Breast epithelium (tissue), 4 donors: ENCODE data around the gene CD28. TPM values are rescaled to one million over a fixed set of nuclear protein-coding genes. Genes with fewer than 3 reads are reported as not detected.

Experiments used
- DNase-seq, 2 donors: peaks; one replicate each; pipeline ENCODE4 v3.0.0-alpha.2; 2019; ENCODE audit warnings: low spot score in 2 of 2
- H3K27ac ChIP-seq, 2 donors: fragments of 200-600 bp; sonication (generic) in 1 of 2; one replicate each; pipeline ENCODE4 v1.5.1; 2016 to 2019; ENCODE audit warnings: mild to moderate bottlenecking in 1 of 2
- H3K27me3 ChIP-seq, 2 donors: fragments of 200-600 bp; sonication (generic) in 1 of 2; one replicate each; pipeline versions ENCODE4 v1.5.1 to v1.6.0; 2017 to 2019; ENCODE audit warnings: control low read depth in 1 of 2, mild to moderate bottlenecking in 1 of 2
- H3K36me3 ChIP-seq: fragments of 200-600 bp; one replicate; pipeline ENCODE4 v1.5.1; 2019
- H3K4me1 ChIP-seq, 2 donors: fragments of 200-600 bp; sonication (generic); one replicate each; pipeline ENCODE4 v1.5.1; 2016 to 2019; ENCODE audit warnings: control low read depth in 1 of 2
- H3K4me3 ChIP-seq, 3 donors: fragments of 200-600 bp; sonication (generic); 1 replicate in 2 of 3; 2 replicates in 1 of 3; pipeline ENCODE4 v1.5.1; 2016 to 2019; ENCODE audit warnings: mild to moderate bottlenecking in 3 of 3, moderate library complexity in 2 of 3
- H3K9me3 ChIP-seq, 2 donors: fragments of 200-600 bp; sonication (generic) in 1 of 2; one replicate each; pipeline ENCODE4 v1.5.1; 2016 to 2019; ENCODE audit warnings: control low read depth in 1 of 2
- POLR2A ChIP-seq: fragments of 450-650 bp; IDR thresholded peaks from one replicate; pipeline ENCODE4 v1.6.1; 2016; ENCODE audit warnings: antibody characterized with exemption, mild to moderate bottlenecking, moderate library complexity
- POLR2AphosphoS5 ChIP-seq, 3 donors: sonication (generic); formaldehyde crosslinking; IDR thresholded peaks; one replicate each; pipeline ENCODE4 v1.6.1; 2017; ENCODE audit warnings: antibody characterized with exemption in 3 of 3
- intact Hi-C: fragments of 100-400 bp; cut with DNase I; formaldehyde crosslinking; loops from one replicate; pipeline ENCODE4 v1.15.1; 2023; ENCODE audit warnings: low total_unique reads
- total RNA-seq, 3 donors: library from RNA; depleted of rRNA; stranded (reverse); fragments of >200 nt; gene quantifications; one replicate each; pipeline ENCODE4 v1.1.0, GENCODE V29; 2016
- TF ChIP-seq, protein P1 (sequence below), 3 donors: fragments of 450-650 bp; IDR thresholded peaks; one replicate each; pipeline ENCODE4 v1.5.1; 2016 to 2017; ENCODE audit warnings: antibody characterized with exemption in 3 of 3, mild to moderate bottlenecking in 3 of 3, moderate library complexity in 3 of 3

The CD28 gene
- total RNA-seq, 3 donors from 2014 or later, result 2.2 to 4.2 (median 2.9) TPM

DNA sequence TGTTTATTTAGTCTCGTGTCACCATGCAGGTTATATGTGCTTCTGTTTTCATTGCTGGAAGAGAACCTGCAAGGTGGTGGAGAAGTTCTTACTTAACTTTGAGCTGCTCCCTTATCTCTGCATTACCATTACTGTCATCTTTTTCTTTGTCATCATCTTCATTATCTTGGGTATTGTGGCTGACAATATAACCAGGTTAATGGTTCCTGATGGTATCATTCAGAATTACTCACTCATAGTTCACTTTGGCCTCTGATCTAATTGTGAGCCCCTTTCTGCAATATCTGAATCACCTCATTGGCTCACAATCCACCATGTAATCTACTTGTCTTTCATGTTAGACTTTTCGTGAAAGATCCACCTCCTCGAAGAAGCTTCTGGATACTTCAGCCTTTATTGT lies 5.0 kb downstream of the CD28 start:
- H3K27ac ChIP-seq, result no peak overlapping the region
- no peaks in the 10 kb centered on the region for H3K36me3 ChIP-seq
- DNase-seq, result no peak
- no peak for TF ChIP-seq POLR2AphosphoS5 (IDR thresholded peaks at IDR 0.05)
- TF ChIP-seq, protein P1, sequence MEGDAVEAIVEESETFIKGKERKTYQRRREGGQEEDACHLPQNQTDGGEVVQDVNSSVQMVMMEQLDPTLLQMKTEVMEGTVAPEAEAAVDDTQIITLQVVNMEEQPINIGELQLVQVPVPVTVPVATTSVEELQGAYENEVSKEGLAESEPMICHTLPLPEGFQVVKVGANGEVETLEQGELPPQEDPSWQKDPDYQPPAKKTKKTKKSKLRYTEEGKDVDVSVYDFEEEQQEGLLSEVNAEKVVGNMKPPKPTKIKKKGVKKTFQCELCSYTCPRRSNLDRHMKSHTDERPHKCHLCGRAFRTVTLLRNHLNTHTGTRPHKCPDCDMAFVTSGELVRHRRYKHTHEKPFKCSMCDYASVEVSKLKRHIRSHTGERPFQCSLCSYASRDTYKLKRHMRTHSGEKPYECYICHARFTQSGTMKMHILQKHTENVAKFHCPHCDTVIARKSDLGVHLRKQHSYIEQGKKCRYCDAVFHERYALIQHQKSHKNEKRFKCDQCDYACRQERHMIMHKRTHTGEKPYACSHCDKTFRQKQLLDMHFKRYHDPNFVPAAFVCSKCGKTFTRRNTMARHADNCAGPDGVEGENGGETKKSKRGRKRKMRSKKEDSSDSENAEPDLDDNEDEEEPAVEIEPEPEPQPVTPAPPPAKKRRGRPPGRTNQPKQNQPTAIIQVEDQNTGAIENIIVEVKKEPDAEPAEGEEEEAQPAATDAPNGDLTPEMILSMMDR (IDR thresholded peaks at IDR 0.05), result no peak
- TF ChIP-seq POLR2A, result no peak
- H3K4me3 ChIP-seq, result no peak overlapping the region
- H3K9me3 ChIP-seq, result no peaks in the 10 kb centered on the region
- H3K27me3 ChIP-seq, result no peaks in the 10 kb centered on the region
- H3K4me1 ChIP-seq, result no peaks in the 10 kb centered on the region
- intact Hi-C loops, result no loop called here

DNA sequence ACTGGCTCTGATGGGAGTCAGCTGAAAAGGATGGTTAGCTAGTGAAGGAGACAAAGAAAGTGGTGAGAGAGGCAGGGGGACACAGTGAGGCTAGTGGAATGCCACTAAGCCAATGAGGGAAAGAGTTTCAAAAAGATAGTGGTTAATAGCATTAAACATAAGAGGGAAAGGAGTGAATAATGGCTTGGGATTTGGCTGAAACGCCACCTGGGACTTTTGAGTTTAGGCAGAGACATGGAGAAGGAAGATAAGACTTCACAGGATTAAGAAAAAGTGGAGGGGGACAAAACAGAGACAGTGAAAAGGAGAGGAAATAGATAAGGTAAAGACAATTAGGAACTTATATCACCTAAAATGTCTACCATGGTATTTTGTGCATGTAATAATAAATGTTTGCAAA lies 6.9 kb downstream of the CD28 start:
- TF ChIP-seq, protein P1 (IDR thresholded peaks at IDR 0.05), result no peak
- TF ChIP-seq POLR2AphosphoS5 (IDR thresholded peaks at IDR 0.05) (no peak), POLR2A (no peak)
- no peak overlapping the region for H3K27ac ChIP-seq
- no peaks in the 10 kb centered on the region for H3K36me3 ChIP-seq
- H3K4me1 ChIP-seq, result no peaks in the 10 kb centered on the region
- intact Hi-C loops, result no loop called here
- DNase-seq, result no peak
- no peaks in the 10 kb centered on the region for H3K27me3 ChIP-seq
- H3K4me3 ChIP-seq, result no peak overlapping the region
- no peaks in the 10 kb centered on the region for H3K9me3 ChIP-seq

DNA sequence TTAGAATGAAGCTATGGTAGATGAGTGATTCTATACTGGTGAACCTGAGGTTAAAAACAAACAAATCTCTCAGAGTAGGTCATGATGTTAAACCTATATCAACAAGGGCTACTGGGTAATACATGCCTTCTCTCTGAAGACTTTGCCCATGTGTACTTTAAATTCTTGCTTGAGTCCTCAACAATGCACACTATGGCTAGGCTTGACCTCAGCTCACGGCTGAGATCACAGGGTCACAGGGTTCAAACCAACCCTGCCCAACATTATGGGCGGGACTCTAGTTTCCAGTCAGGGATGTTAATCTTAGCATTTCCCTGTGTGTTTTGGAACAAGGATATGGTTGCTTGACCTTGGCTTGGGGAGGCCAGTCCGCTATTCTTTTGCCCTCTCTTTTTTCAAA lies 7.7 kb downstream of the CD28 start:
- H3K36me3 ChIP-seq, result no peaks in the 10 kb centered on the region
- H3K4me3 ChIP-seq, result no peak overlapping the region
- TF ChIP-seq POLR2A, result no peak
- TF ChIP-seq, protein P1 (IDR thresholded peaks at IDR 0.05), result no peak
- TF ChIP-seq POLR2AphosphoS5 (IDR thresholded peaks at IDR 0.05), result no peak
- intact Hi-C loops, result no loop called here
- H3K9me3 ChIP-seq, result no peaks in the 10 kb centered on the region
- H3K27me3 ChIP-seq, result no peaks in the 10 kb centered on the region
- no peak for DNase-seq
- H3K4me1 ChIP-seq, result no peaks in the 10 kb centered on the region
- no peak overlapping the region for H3K27ac ChIP-seq

DNA sequence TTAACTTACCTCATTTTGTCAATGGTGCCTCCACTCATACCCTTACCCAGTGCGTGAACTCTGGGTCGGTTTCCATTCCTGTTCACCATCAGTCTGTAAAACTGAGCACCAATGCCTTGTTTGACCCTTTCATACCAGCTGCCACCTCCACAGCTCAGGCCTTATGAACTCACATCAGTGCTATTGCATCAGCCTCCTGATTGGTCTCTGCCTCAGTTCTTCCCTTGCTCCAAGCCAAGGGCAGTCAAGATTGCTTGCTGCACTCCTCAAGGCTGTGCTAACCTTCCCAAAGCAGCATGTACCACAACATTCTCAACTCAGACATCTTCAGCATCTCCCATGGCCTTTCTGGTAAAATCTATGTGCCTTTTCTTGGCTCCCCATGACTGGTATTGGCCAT lies 9.3 kb downstream of the CD28 start:
- H3K4me3 ChIP-seq, result no peak overlapping the region
- H3K9me3 ChIP-seq, result no peaks in the 10 kb centered on the region
- no peak for DNase-seq
- H3K4me1 ChIP-seq, result no peaks in the 10 kb centered on the region
- no peaks in the 10 kb centered on the region for H3K27me3 ChIP-seq
- intact Hi-C loops, result no loop called here
- H3K27ac ChIP-seq, result no peak overlapping the region
- no peaks in the 10 kb centered on the region for H3K36me3 ChIP-seq
- TF ChIP-seq POLR2AphosphoS5 (IDR thresholded peaks at IDR 0.05) (no peak), POLR2A (no peak)
- TF ChIP-seq, protein P1 (IDR thresholded peaks at IDR 0.05), result no peak

DNA sequence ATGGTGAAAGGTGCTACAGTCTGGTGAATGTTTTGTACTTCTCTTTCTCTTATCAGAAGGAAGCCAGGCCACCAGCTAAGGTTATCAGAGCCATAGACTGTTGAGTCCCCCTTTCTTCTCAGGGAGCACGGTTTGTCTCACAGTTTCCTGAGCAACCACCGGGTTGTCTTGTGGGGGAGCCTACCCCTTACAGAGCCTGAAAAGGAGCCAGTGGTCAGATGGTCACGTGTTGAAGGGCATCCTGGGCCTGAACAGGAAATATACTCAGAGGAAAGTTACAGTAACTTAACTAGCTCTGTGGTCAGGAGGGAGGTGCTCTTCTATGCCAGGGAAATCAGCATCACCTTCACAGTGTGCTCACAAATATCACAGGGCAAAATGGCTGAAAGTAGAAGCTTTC lies 11.6 kb downstream of the CD28 start:
- Histone ChIP-seq H3K4me3 (no peak overlapping the region), H3K36me3 (no peaks in the 10 kb centered on the region), H3K27ac (no peak overlapping the region), H3K27me3 (no peaks in the 10 kb centered on the region), H3K4me1 (no peaks in the 10 kb centered on the region), H3K9me3 (no peaks in the 10 kb centered on the region)
- intact Hi-C loops, result no loop called here
- TF ChIP-seq, protein P1 (IDR thresholded peaks at IDR 0.05), result no peak
- TF ChIP-seq POLR2AphosphoS5 (IDR thresholded peaks at IDR 0.05) (no peak), POLR2A (no peak)
- no peak for DNase-seq
